Ectodermal cell (in vitro differentiated cells): Measurements from ENCODE around the gene PLK3.

Experiments
- H3K27ac ChIP-seq: 2 replicates; pipeline ENCODE4 v1.7.0; 2013; ENCODE audit warnings: mild to moderate bottlenecking, low read depth, low read length; ENCODE audit not compliant: insufficient read depth, poor library complexity, severe bottlenecking
- H3K27me3 ChIP-seq: 2 replicates; pipeline ENCODE4 v1.7.0; 2013; ENCODE audit warnings: mild to moderate bottlenecking, low read length; ENCODE audit not compliant: insufficient read depth, control insufficient read depth, poor library complexity, severe bottlenecking
- H3K36me3 ChIP-seq: one replicate; pipeline ENCODE4 v1.7.0; 2013; ENCODE audit warnings: low read length; ENCODE audit not compliant: control insufficient read depth, insufficient read depth
- H3K4me1 ChIP-seq: one replicate; pipeline ENCODE4 v1.7.0; 2013; ENCODE audit warnings: low read length; ENCODE audit not compliant: control insufficient read depth, insufficient read depth
- H3K4me3 ChIP-seq: 2 replicates; pipeline ENCODE4 v1.7.0; 2013; ENCODE audit warnings: low read depth, low read length, control low read depth; ENCODE audit not compliant: insufficient read depth
- H3K9me3 ChIP-seq: 2 replicates; pipeline ENCODE4 v1.7.0; 2013; ENCODE audit warnings: mild to moderate bottlenecking, low read length, moderate library complexity; ENCODE audit not compliant: control insufficient read depth
- WGBS, 2 experiments: methylation state at CpG; one replicate each; pipeline ENCODE4 v1.1.7; 2013; ENCODE audit warnings: missing lambda C conversion rate in 2 of 2; 5-methylcytosine and 5-hydroxymethylcytosine counted together

Gene PLK3

DNA sequence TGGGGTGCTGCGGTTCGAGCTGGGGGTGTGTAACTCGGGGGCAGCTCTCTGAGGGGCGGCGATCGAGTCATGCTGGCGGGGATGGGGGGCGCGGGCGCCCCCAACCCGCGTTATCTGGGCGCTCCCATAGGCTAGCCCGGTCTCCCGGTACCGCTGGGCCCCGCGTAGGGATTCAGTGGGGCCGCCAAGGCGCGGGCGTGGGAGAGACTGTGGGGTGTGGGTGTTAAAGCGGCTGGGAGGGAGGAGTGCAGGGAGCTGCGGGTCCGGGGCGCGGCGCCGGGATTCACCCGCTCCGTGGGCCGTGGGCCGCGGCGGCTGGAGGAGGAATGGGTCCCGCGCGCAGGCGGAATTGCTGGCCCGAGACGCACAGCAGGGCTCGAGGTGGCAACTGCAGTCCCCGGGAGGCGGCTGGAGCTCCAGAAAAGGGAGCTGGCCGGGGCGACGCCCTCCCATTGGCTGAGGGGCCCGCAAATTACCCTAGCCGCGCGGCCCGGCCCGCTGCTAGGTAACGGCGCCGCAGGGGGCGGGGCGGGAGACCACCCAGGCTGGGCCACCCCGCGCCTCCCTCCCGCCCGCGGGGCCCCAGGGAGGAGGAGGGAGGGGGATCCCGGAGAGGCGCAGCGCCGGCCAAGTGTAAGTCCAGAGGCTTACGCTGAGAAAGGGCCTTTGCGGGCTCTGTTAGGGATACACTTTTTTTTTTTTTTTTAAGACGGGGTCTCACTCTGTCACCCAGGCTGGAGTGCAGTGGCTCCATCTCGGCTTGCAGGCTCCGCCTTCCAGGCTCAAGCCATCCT lies 42.9 kb downstream of the PLK3 start, which contains the start of gene PTCH2:
Gene PTCH2 (minus strand): TSS at position 392 of the 794 bp plus-strand sequence. CDS start 321 bp downstream, at position 71.
- peaks cover 21% of the 10 kb centered on the region for H3K27me3 ChIP-seq
- peak within 1 kb of the TSS; percentile 55 for H3K4me3 ChIP-seq
- 2% methylated on average over 72 of the region's 72 CpGs for WGBS, 2 experiments
- H3K9me3 ChIP-seq = no peaks in the 10 kb centered on the region
- H3K4me1 ChIP-seq = no peaks in the 10 kb centered on the region
- no peak within 1 kb of the TSS for H3K27ac ChIP-seq
- no peaks in the 10 kb centered on the region for H3K36me3 ChIP-seq

GRCh38 chr1:44846985-44847384 lies 46.8 kb downstream of the PLK3 start:
- Histone ChIP-seq H3K27ac (no peak overlapping the region), H3K9me3 (no peaks in the 10 kb centered on the region), H3K4me3 (no peak overlapping the region), H3K36me3 (no peaks in the 10 kb centered on the region), H3K27me3 (peaks cover 11% of the 10 kb centered on the region), H3K4me1 (no peaks in the 10 kb centered on the region)
- 94 to 100% methylated on average over 1 of the region's 1 CpG for WGBS, 2 experiments

DNA sequence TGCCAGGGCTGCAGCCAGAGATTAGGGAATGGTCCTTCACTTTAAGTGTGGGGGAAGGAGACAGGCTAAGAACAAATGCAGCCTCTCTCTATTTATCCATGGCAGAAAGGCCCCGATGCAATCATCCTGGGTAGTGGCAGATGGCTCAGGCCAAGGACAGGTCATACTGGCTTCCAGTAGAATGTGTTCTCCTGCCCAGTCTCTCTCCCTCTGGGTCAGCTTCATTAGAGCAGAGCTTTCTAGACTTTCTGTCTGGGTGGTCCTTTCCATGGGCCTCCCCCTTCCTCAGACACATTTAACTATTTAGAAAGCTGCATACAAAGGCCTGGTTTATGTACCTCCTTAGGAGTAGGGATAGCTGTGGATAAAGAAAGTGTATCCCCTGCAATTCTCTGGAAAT lies 47.7 kb downstream of the PLK3 start:
- Histone ChIP-seq H3K27ac (no peak overlapping the region), H3K4me1 (no peaks in the 10 kb centered on the region), H3K36me3 (no peaks in the 10 kb centered on the region), H3K4me3 (no peak overlapping the region), H3K9me3 (no peaks in the 10 kb centered on the region), H3K27me3 (peaks cover 3% of the 10 kb centered on the region)
- 95 to 96% methylated on average over 1 of the region's 1 CpG for WGBS, 2 experiments

- Histone ChIP-seq H3K4me3 (no peak overlapping the region), H3K4me1 (no peaks in the 10 kb centered on the region), H3K27me3 (no peaks in the 10 kb centered on the region), H3K36me3 (no peaks in the 10 kb centered on the region), H3K9me3 (no peaks in the 10 kb centered on the region), H3K27ac (no peak overlapping the region)
- WGBS, 2 experiments = 91 to 95% methylated on average over 6 to 7 of the region's 7 CpGs
Observed at GRCh38 chr1:44848456-44849181, 48.4 kb downstream of the PLK3 start.

- Histone ChIP-seq H3K27ac (no peak overlapping the region), H3K4me3 (no peak overlapping the region), H3K4me1 (no peaks in the 10 kb centered on the region), H3K9me3 (no peaks in the 10 kb centered on the region), H3K36me3 (no peaks in the 10 kb centered on the region), H3K27me3 (no peaks in the 10 kb centered on the region)
- 73 to 84% methylated on average over 2 of the region's 2 CpGs for WGBS, 2 experiments
Observed at GRCh38 chr1:44849575-44850132, 49.5 kb downstream of the PLK3 start.

GRCh38 chr1:44851308-44851707 lies 51.1 kb downstream of the PLK3 start:
- H3K4me3 ChIP-seq = no peak overlapping the region
- H3K9me3 ChIP-seq = no peaks in the 10 kb centered on the region
- 92 to 100% methylated on average over 1 of the region's 1 CpG for WGBS, 2 experiments
- H3K27ac ChIP-seq = no peak overlapping the region
- no peaks in the 10 kb centered on the region for H3K36me3 ChIP-seq
- H3K27me3 ChIP-seq = no peaks in the 10 kb centered on the region
- H3K4me1 ChIP-seq = no peaks in the 10 kb centered on the region

DNA sequence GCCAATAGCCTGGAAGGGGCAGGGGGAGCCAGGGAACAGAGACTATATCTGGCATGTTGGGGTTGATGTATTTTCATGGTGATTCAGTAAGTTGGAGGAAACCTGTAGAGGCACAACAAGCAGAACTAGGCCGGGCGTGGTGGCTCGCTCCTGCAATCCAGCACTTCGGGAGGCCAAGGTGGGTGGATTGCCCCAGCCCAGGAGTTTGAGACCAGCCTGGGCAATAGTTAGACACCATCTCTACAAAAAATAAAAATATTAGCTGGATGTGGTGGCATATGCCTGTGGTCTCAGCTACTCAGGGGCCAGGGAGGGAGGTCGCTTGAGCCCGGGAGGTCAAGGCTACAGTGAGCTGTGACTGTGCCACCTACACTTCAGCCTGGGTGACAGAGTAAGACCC lies 53.0 kb downstream of the PLK3 start:
- Histone ChIP-seq H3K4me3 (no peak overlapping the region), H3K27ac (no peak overlapping the region), H3K9me3 (no peaks in the 10 kb centered on the region), H3K36me3 (no peaks in the 10 kb centered on the region), H3K27me3 (no peaks in the 10 kb centered on the region), H3K4me1 (no peaks in the 10 kb centered on the region)
- WGBS, 2 experiments = 88 to 96% methylated on average over 6 of the region's 6 CpGs

- 92 to 100% methylated on average over 1 of the region's 1 CpG for WGBS, 2 experiments
- Histone ChIP-seq H3K4me1 (no peaks in the 10 kb centered on the region), H3K36me3 (no peaks in the 10 kb centered on the region)
Observed at GRCh38 chr1:44854970-44855369, 54.8 kb downstream of the PLK3 start.

More at GRCh38 chr1:44854970-44855369, 54.8 kb downstream of the PLK3 start:
- Histone ChIP-seq H3K27me3 (no peaks in the 10 kb centered on the region), H3K9me3 (no peaks in the 10 kb centered on the region), H3K27ac (no peak overlapping the region), H3K4me3 (no peak overlapping the region)
